H1 (cell line): Measurements from ENCODE around the gene LEFTY1. TPM values are rescaled to one million over a fixed set of nuclear protein-coding genes. Genes with fewer than 3 reads are reported as not detected.

ENCODE experiments used
- CTCF ChIA-PET: fragments of 300-600 bp; sonication (Branson Sonifier 250); formaldehyde crosslinking; loops from one replicate; lab custom pipeline; 2021; ENCODE audit not compliant: partially characterized antibody; lab: Charles Lee
- POLR2A ChIA-PET: fragments of 300-600 bp; sonication (Branson Sonifier 250); formaldehyde crosslinking; loops from one replicate; lab custom pipeline; 2021; ENCODE audit warnings: inconsistent platforms; ENCODE audit not compliant: partially characterized antibody; lab: Charles Lee
- DNase-seq, 2 experiments: peaks; one replicate each; pipeline versions ENCODE4 v3.0.0 to v3.0.0-alpha.2; 2010 to 2022; ENCODE audit warnings: low spot score in 2 of 2, low read depth in 1 of 2, mixed read lengths in 1 of 2
- FAIRE-seq: peaks from 2 replicates; lab custom pipeline; 2011; peaks lifted over from hg19 to GRCh38; lab: Jason Lieb, UNC
- H2AFZ ChIP-seq: 2 replicates; pipeline ENCODE4 v1.8.1; 2012; ENCODE audit warnings: low read length, inconsistent platforms
- H2AK5ac ChIP-seq: 2 replicates; pipeline ENCODE4 v1.6.1; 2013; ENCODE audit warnings: low read depth, low read length
- H2BK120ac ChIP-seq: replicated peaks from 2 replicates; pipeline ENCODE3; 2013; ENCODE audit warnings: low read depth, low read length, inconsistent platforms
- H2BK12ac ChIP-seq: 2 replicates; pipeline ENCODE4 v1.6.1; 2013; ENCODE audit warnings: low read depth, low read length
- H2BK15ac ChIP-seq: 2 replicates; pipeline ENCODE4 v1.6.1; 2013; ENCODE audit warnings: low read length
- H2BK20ac ChIP-seq: 2 replicates; pipeline ENCODE4 v1.6.1; 2013; ENCODE audit warnings: low read length
- H2BK5ac ChIP-seq: 2 replicates; pipeline ENCODE4 v1.6.1; 2013; ENCODE audit warnings: low read depth, low read length
- H3K14ac ChIP-seq: 2 replicates; pipeline ENCODE4 v1.6.1; 2013; ENCODE audit warnings: inconsistent platforms; ENCODE audit not compliant: insufficient read length
- H3K18ac ChIP-seq: 2 replicates; pipeline ENCODE4 v1.6.1; 2013; ENCODE audit warnings: low read length; ENCODE audit errors: extremely low read depth
- H3K23ac ChIP-seq: 2 replicates; pipeline ENCODE4 v1.6.1; 2013; ENCODE audit warnings: inconsistent platforms; ENCODE audit not compliant: insufficient read length
- H3K23me2 ChIP-seq: 2 replicates; pipeline ENCODE4 v1.6.1; 2013; ENCODE audit warnings: low read depth, low read length
- H3K27ac ChIP-seq: 2 replicates; pipeline ENCODE4 v1.6.1; 2011; ENCODE audit warnings: low read depth, low read length, inconsistent platforms
- H3K27me3 ChIP-seq, 4 experiments: replicated peaks in 1 of 4; 1 replicate in 1 of 4; 2 replicates in 3 of 4; pipeline versions ENCODE4 v1.6.1 to v1.8.1; 2011 to 2013; ENCODE audit warnings: low read length in 3 of 4, mild to moderate bottlenecking in 3 of 4, inconsistent platforms in 2 of 4, mixed read lengths in 2 of 4, moderate library complexity in 1 of 4; ENCODE audit not compliant: control insufficient read depth in 3 of 4, insufficient read depth in 3 of 4; ENCODE audit errors: extremely low read depth in 1 of 4
- H3K36me3 ChIP-seq, 4 experiments: 2 replicates each; pipeline versions ENCODE4 v1.6.1 to v1.8.1; 2011 to 2013; ENCODE audit warnings: mild to moderate bottlenecking in 4 of 4, low read length in 3 of 4, moderate library complexity in 2 of 4, control low read depth in 1 of 4, inconsistent platforms in 1 of 4; ENCODE audit not compliant: insufficient read depth in 4 of 4, control insufficient read depth in 2 of 4
- H3K4ac ChIP-seq: replicated peaks from 2 replicates; pipeline ENCODE3; 2013; ENCODE audit warnings: low read length, low read depth, mixed read lengths, inconsistent platforms; ENCODE audit not compliant: insufficient read length
- H3K4me1 ChIP-seq, 4 experiments: replicated peaks in 1 of 4; 1 replicate in 1 of 4; 2 replicates in 3 of 4; pipeline versions ENCODE4 v1.6.1 to v1.8.1; 2011 to 2013; ENCODE audit warnings: low read length in 3 of 4, inconsistent platforms in 2 of 4, mixed read lengths in 1 of 4; ENCODE audit not compliant: insufficient read depth in 4 of 4, control insufficient read depth in 3 of 4
- H3K4me2 ChIP-seq, 2 experiments: 2 replicates each; pipeline versions ENCODE4 v1.6.1 to v1.8.1; 2011 to 2013; ENCODE audit warnings: low read depth in 2 of 2, low read length in 2 of 2, control low read depth in 1 of 2, inconsistent platforms in 1 of 2, mild to moderate bottlenecking in 1 of 2; ENCODE audit not compliant: insufficient read depth in 1 of 2
- H3K4me3 ChIP-seq, 4 experiments: fragments of 200-600, 300-600 bp in 1 of 4; sonication (generic), shearing (Covaris generic), sonication (Bioruptor Twin) in 1 of 4; 2 replicates each; pipeline versions ENCODE4 v1.5.1 to v1.8.1; 2011 to 2016; ENCODE audit warnings: low read length in 4 of 4, low read depth in 3 of 4, control low read depth in 2 of 4, inconsistent platforms in 2 of 4, mild to moderate bottlenecking in 2 of 4, mixed read lengths in 1 of 4, moderate library complexity in 1 of 4; ENCODE audit not compliant: insufficient read depth in 2 of 4; ENCODE audit errors: extremely low read depth in 1 of 4
- H3K56ac ChIP-seq: replicated peaks from 2 replicates; pipeline ENCODE3; 2013; ENCODE audit warnings: low read depth, mild to moderate bottlenecking, mixed read lengths, low read length, inconsistent platforms; ENCODE audit not compliant: insufficient read length
- H3K79me1 ChIP-seq: 2 replicates; pipeline ENCODE4 v1.6.1; 2013; ENCODE audit warnings: low read depth, low read length, control low read depth
- H3K79me2 ChIP-seq, 2 experiments: 2 replicates each; pipeline versions ENCODE4 v1.6.1 to v1.8.1; 2012 to 2013; ENCODE audit warnings: low read length in 2 of 2, mild to moderate bottlenecking in 2 of 2, inconsistent platforms in 1 of 2; ENCODE audit not compliant: insufficient read depth in 2 of 2, control insufficient read depth in 1 of 2
- H3K9ac ChIP-seq, 4 experiments: replicated peaks in 1 of 4; 1 replicate in 1 of 4; 2 replicates in 3 of 4; pipeline versions ENCODE4 v1.6.1 to v1.8.1; 2011 to 2013; ENCODE audit warnings: low read depth in 3 of 4, low read length in 3 of 4, control low read depth in 2 of 4, mild to moderate bottlenecking in 2 of 4, moderate library complexity in 2 of 4, inconsistent platforms in 1 of 4; ENCODE audit errors: extremely low read depth in 1 of 4
- H3K9me3 ChIP-seq, 2 experiments: 2 replicates each; pipeline versions ENCODE4 v1.6.1 to v1.8.1; 2012 to 2013; ENCODE audit warnings: mild to moderate bottlenecking in 2 of 2, moderate library complexity in 2 of 2, control low read depth in 1 of 2, inconsistent platforms in 1 of 2, low read depth in 1 of 2, low read length in 1 of 2, mixed read lengths in 1 of 2; ENCODE audit not compliant: insufficient read depth in 2 of 2
- H4K20me1 ChIP-seq, 2 experiments: replicated peaks in 1 of 2; 2 replicates each; pipeline versions ENCODE3 to v1.8.1; 2011 to 2013; ENCODE audit warnings: inconsistent platforms in 2 of 2, low read length in 2 of 2, mild to moderate bottlenecking in 1 of 2; ENCODE audit not compliant: insufficient read depth in 2 of 2, control insufficient read depth in 1 of 2
- H4K5ac ChIP-seq: 2 replicates; pipeline ENCODE4 v1.6.1; 2013; ENCODE audit warnings: low read length, low read depth, mixed read lengths, inconsistent platforms; ENCODE audit not compliant: insufficient read length
- H4K8ac ChIP-seq: 2 replicates; pipeline ENCODE4 v1.8.0; 2013; ENCODE audit warnings: mild to moderate bottlenecking, moderate library complexity, low read length, inconsistent platforms; ENCODE audit not compliant: insufficient read depth; ENCODE audit errors: extremely low read depth
- H4K91ac ChIP-seq: replicated peaks from 2 replicates; pipeline ENCODE3; 2013; ENCODE audit warnings: low read length, mixed read lengths, inconsistent platforms; ENCODE audit not compliant: insufficient read length
- ATF3 ChIP-seq: IDR thresholded peaks from 2 replicates; pipeline ENCODE4 v1.6.1; 2011; ENCODE audit warnings: low read depth, mild to moderate bottlenecking, low read length; ENCODE audit not compliant: insufficient read depth
- EZH2 ChIP-seq: fragments of 200-600 bp; sonication (generic); IDR thresholded peaks from 2 replicates; pipeline ENCODE4 v1.7.1; 2012; ENCODE audit warnings: low read depth, mild to moderate bottlenecking, moderate library complexity, low read length, inconsistent platforms; ENCODE audit not compliant: severe bottlenecking
- KDM5A ChIP-seq: fragments of 200-600 bp; IDR thresholded peaks from 2 replicates; pipeline ENCODE4 v1.7.1; 2012; ENCODE audit warnings: mild to moderate bottlenecking, low read length, inconsistent platforms, mixed read lengths
- NRF1 ChIP-seq: IDR thresholded peaks from 2 replicates; pipeline ENCODE4 v1.6.1; 2011; ENCODE audit warnings: mild to moderate bottlenecking, low read depth, low read length, improper control_type of control experiment
- WGBS, 2 experiments: shearing (Covaris generic) in 1 of 2; methylation state at CpG; one replicate each; pipeline versions ENCODE4 v1.1.6 to v1.1.7; 2013 to 2015; ENCODE audit warnings: low lambda C conversion rate in 2 of 2, mixed read lengths in 2 of 2, inconsistent platforms in 1 of 2, low coverage in 1 of 2, missing lambda C conversion rate in 1 of 2; ENCODE audit not compliant: insufficient replicate concordance in 2 of 2, insufficient coverage in 1 of 2, insufficient read length in 1 of 2; ENCODE audit errors: extremely low coverage in 1 of 2, missing lambda C conversion rate in 1 of 2; 5-methylcytosine and 5-hydroxymethylcytosine counted together
- polyA plus RNA-seq, 7 experiments: library from polyadenylated mRNA; depleted of rRNA in 3 of 7; stranded (reverse) in 5 of 7; unstranded in 2 of 7; fragments of >200 nt in 5 of 7; fragments of 200-250 nt in 2 of 7; gene quantifications; 1 replicate in 5 of 7; 2 replicates in 1 of 7; 4 replicates in 1 of 7; pipeline versions ENCODE4 v1.2.1 to v1.2.3, GENCODE V29; 2011 to 2013; ENCODE audit warnings: missing spikeins in 2 of 7, mixed read lengths in 2 of 7
- total RNA-seq: library from RNA; stranded (reverse); fragmentation: NEBNext Ultra II Directional; extraction: Animal tissue kit (Norgen Biotek cat#: 25700); gene quantifications from 2 replicates; pipeline ENCODE4 v1.2.1, GENCODE V29; 2021

Gene LEFTY1
- total and polyA plus RNA-seq, 2 of the 8 experiments (the other 6 are each of a cell fraction or from before 2014, with no cell fraction given), result 4.5 to 11.7 TPM

DNA sequence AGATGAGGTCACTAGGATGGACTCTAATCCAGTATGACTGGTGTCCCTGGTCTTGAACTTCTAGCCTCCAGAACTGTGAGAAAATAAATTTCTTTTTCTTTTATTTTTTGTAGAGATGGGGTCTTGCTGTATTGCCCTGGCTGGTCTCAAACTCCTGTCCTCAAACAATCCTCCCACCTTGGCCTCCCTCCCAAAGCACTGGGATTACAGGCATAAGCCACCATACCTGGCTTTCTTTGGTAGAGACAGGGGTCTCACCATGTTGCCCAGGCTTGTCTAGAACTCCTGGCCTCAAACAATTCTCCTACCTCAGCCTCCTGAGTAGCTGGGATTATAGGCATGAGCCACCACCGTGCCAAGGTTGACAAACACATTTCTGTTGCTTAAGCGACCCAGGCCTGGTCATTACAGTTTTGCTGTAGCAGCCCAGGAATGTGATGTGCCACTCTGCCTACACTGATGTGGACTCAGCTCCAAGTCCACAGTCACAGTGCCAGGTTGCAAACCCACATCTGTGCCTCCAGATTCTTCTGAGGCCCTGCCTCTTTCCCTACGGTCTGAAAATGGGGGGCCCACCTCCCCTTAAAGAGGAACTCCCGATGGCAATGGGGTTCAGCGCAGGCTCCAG is 19.2 kb upstream of the LEFTY1 start:
- Histone ChIP-seq H3K9ac (no peak overlapping the region), H4K8ac (no peak overlapping the region), H4K5ac (no peak overlapping the region), H3K4me2 (no peak overlapping the region), H2AK5ac (no peak overlapping the region), H3K56ac (no peak overlapping the region), H2BK12ac (peak overlapping the region; percentile 68; the same call in 1 of the 2 replicates), H3K23me2 (no peaks in the 10 kb centered on the region), H3K27ac (no peak overlapping the region), H3K9me3 (no peaks in the 10 kb centered on the region), H2AFZ (no peak overlapping the region), H3K36me3 (no peaks in the 10 kb centered on the region), H3K14ac (no peak overlapping the region), H3K79me1 (no peaks in the 10 kb centered on the region), H4K20me1 (no peaks in the 10 kb centered on the region), H3K4ac (no peak overlapping the region), H3K79me2 (no peaks in the 10 kb centered on the region), H3K23ac (no peak overlapping the region), H2BK5ac (peak overlapping the region; percentile 52; the same call in 1 of the 2 replicates), H3K18ac (no peak overlapping the region), H2BK120ac (no peak overlapping the region), H4K91ac (no peak overlapping the region), H3K27me3 (no peaks in the 10 kb centered on the region; a peak in 2 of 7 replicates), H2BK15ac (no peak overlapping the region), H3K4me3 (no peak overlapping the region), H3K4me1 (peaks cover 0 to 7% (median 1%) of the 10 kb centered on the region in 4 experiments; a peak in 2 of 7 replicates), H2BK20ac (no peak overlapping the region)
- 88% methylated on average over 5 of the region's 5 CpGs; no CpG with 5 or more reads in 1 of the 2 experiments for WGBS, 2 experiments
- DNase-seq (no peak), FAIRE-seq (no peak)
- POLR2A ChIA-PET, result interaction anchor here (1.1 to 5.3 kb wide), 6 partner anchors 10 to 154 kb away, joined by 3 to 41 read pairs (median 6); partner anchors contain the start of genes H3-3A, LEFTY1 and TMEM63A
- no peak for TF ChIP-seq ATF3
- TF ChIP-seq EZH2, result no peak
- no peak for TF ChIP-seq KDM5A
- no peak for TF ChIP-seq NRF1
- CTCF ChIA-PET, result interaction anchor here (0.5 to 18.7 kb wide), 13 partner anchors 11 to 534 kb away, joined by 3 to 406 read pairs (median 3); partner anchors contain the start of genes LEFTY1 and TMEM63A
